Femur (tissue), 1 donor: ENCODE data around the gene PLBD2.

ENCODE experiments used
- DNase-seq: peaks from one replicate; pipeline ENCODE4 v3.0.0-alpha.2; 2017

PLBD2 gene

GRCh38 chr12:113371808-113372207 lies 13.4 kb downstream of the PLBD2 start:
- no peak for DNase-seq

GRCh38 chr12:113372371-113372770 lies 14.0 kb downstream of the PLBD2 start:
- DNase-seq = no peak

GRCh38 chr12:113373440-113373839 lies 15.1 kb downstream of the PLBD2 start:
- no peak for DNase-seq

- no peak for DNase-seq
These were observed 15.6 kb downstream of the PLBD2 start for GRCh38 chr12:113373969-113374368.

GRCh38 chr12:113374823-113375428 lies 16.5 kb downstream of the PLBD2 start:
- DNase-seq = no peak

- no peak for DNase-seq
These were observed 19.9 kb downstream of the PLBD2 start for GRCh38 chr12:113378291-113378690.

GRCh38 chr12:113381220-113381619 lies 22.8 kb downstream of the PLBD2 start:
- DNase-seq = no peak

GRCh38 chr12:113382206-113382605 lies 23.8 kb downstream of the PLBD2 start:
- DNase-seq = no peak

GRCh38 chr12:113384778-113385177 lies 26.4 kb downstream of the PLBD2 start:
- no peak for DNase-seq

GRCh38 chr12:113385282-113385882 lies 27.0 kb downstream of the PLBD2 start:
- no peak for DNase-seq

- DNase-seq = no peak
These were observed 28.6 kb downstream of the PLBD2 start for GRCh38 chr12:113386866-113387566.

GRCh38 chr12:113387631-113388030 lies 29.2 kb downstream of the PLBD2 start:
- no peak for DNase-seq

GRCh38 chr12:113388351-113388750 lies 30.0 kb downstream of the PLBD2 start:
- no peak for DNase-seq

- DNase-seq = no peak
These were observed 32.0 kb downstream of the PLBD2 start for GRCh38 chr12:113390064-113391043.

GRCh38 chr12:113391145-113391544 lies 32.8 kb downstream of the PLBD2 start:
- DNase-seq = no peak

- DNase-seq = no peak
These were observed 33.4 kb downstream of the PLBD2 start for GRCh38 chr12:113391650-113392337.

- no peak for DNase-seq
These were observed 34.1 kb downstream of the PLBD2 start for GRCh38 chr12:113392520-113392919.

GRCh38 chr12:113392988-113393579 lies 34.7 kb downstream of the PLBD2 start:
- DNase-seq = no peak

GRCh38 chr12:113393749-113394148 lies 35.4 kb downstream of the PLBD2 start:
- no peak for DNase-seq

- DNase-seq = no peak
These were observed 36.7 kb downstream of the PLBD2 start for GRCh38 chr12:113395119-113395518.

GRCh38 chr12:113396200-113396599 lies 37.8 kb downstream of the PLBD2 start:
- no peak for DNase-seq
